OCI-LY7 (cell line): Measurements from ENCODE around the gene HIGD2B. TPM values are rescaled to one million over a fixed set of nuclear protein-coding genes. Genes with fewer than 3 reads are reported as not detected.

ENCODE experiments used
- small RNA-seq: library from RNA; depleted of rRNA; stranded (forward); fragments of <200 nt; gene quantifications from one replicate; pipeline ENCODE3, GENCODE V24; 2014
- total RNA-seq, 2 experiments: library from RNA; depleted of rRNA in 1 of 2; stranded (reverse); fragments of >200 nt in 1 of 2; shearing (Covaris generic) in 1 of 2; gene quantifications; 2 replicates each; pipeline ENCODE4 v1.2.3, GENCODE V29; 2014 to 2022

Gene HIGD2B
- total RNA-seq, 2 experiments from 2014 or later: 0.22 TPM; not detected in 1

Small RNA genes lying within 50 kb of the gene (small RNA-seq; reads per million reads assigned to genes)
- gene RN7SL853P: not detected

Other genes starting within 250 kb of the HIGD2B start
- 33.0 and 37.1 TPM in 2 replicates for gene ARIH1, start 211.9 kb downstream of the HIGD2B start, total RNA-seq (2014; rRNA removed; shearing (Covaris generic))
- 142 and 153 TPM in 2 replicates for gene ARIH1, start 211.9 kb downstream of the HIGD2B start, total RNA-seq (2022)
- not detected in 2 replicates for gene GOLGA6B, start 31.5 kb downstream of the HIGD2B start, total RNA-seq (2014; rRNA removed; shearing (Covaris generic))
- 0.53 TPM in 1 of 2 replicates, not detected in the other for gene GOLGA6B, start 31.5 kb downstream of the HIGD2B start, total RNA-seq (2022)
- 21.4 and 29.7 TPM in 2 replicates for gene BBS4, start within 50 bp of the HIGD2B start, total RNA-seq (2014; rRNA removed; shearing (Covaris generic))
- gene BBS4, start within 50 bp of the HIGD2B start, total RNA-seq (2022): 19.7 and 29.3 TPM in 2 replicates
- gene ADPGK, start 97.6 kb upstream of the HIGD2B start, total RNA-seq (2014; rRNA removed; shearing (Covaris generic)): 86.8 and 112 TPM in 2 replicates
- 70.7 and 74.9 TPM in 2 replicates for gene ADPGK, start 97.6 kb upstream of the HIGD2B start, total RNA-seq (2022)